Left cardiac atrium (tissue), 4 donors: ENCODE results near the gene CHID1. TPM values are rescaled to one million over a fixed set of nuclear protein-coding genes. Genes with fewer than 3 reads are reported as not detected.

Experiments used
- ATAC-seq, 2 donors: fragments of 200-7000 bp; cut with Tn5 transposase; one replicate each; pipeline ENCODE4 v1.9.1; 2020; ENCODE audit warnings: mild to moderate bottlenecking in 2 of 2, moderate library complexity in 2 of 2
- DNase-seq: peaks from one replicate; pipeline ENCODE4 v3.0.0-alpha.2; 2020
- intact Hi-C, 2 donors: fragments of 100-400 bp; cut with DNase I; formaldehyde crosslinking; loops; one replicate each; pipeline versions ENCODE4 v1.14.1 to v1.15.1; 2022 to 2023
- long read RNA-seq: library from polyadenylated mRNA; unstranded; transcript quantifications from one replicate; pipeline ENCODE4 v2.0.0, GENCODE V29; 2021
- total RNA-seq, 2 donors: library from RNA; stranded (reverse); fragmentation: NEBNext Ultra II Directional; extraction: Animal tissue kit (Norgen Biotek cat#: 25700); gene quantifications; one replicate each; pipeline ENCODE4 v1.2.1, GENCODE V29; 2021
- donor health status: DM: no; HTN: yes; CAD: no.
- donor health status: DM: no; HTN: yes; CAD: no; lungs with severe emphysema.
- donor health status: DM: yes; HTN: yes; CAD: no.
- donor health status: Dilated cardiomyopathy.

CHID1 gene
- total RNA-seq: 10 to 100 TPM; 58.7 to 64.6 TPM
- long read RNA-seq, transcript CHID1-202 (12 exons, 1,289 nt): minor isoform, 5 of 105 reads
- long read RNA-seq, transcript CHID1-203 (14 exons, 1,477 nt): minor isoform, 32 of 105 reads
- long read RNA-seq, transcript CHID1-201 (13 exons, 3,374 nt): major isoform, 46 of 105 reads
- long read RNA-seq, partial matches to known transcripts: 11 of 105 reads
- long read RNA-seq, other reads (novel, unspliced or antisense): 9 of 105 reads

DNA sequence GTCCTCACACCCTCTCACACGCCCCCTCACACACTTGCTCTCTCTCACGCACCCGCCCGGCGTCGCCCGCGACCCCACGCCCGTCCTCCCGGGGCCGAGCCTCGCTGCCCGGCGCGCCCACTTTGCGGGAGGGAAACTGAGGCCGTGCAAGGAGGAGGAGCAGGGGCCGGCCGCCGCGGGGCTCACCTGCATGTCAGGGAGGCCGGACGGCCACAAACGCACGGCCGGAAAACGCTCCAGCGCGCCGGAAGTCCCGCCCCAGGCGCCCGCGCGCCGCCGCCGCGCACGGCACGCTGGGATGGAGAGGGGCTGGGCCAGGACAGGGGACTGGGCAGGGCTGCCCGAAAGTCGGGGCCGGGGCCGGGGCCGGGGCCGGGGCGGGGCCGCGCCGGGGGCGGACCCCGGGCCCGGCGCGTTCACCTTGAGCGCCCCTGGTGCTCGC is at the start of gene CHID1:
Gene CHID1 (minus strand): TSS at position 222 of the 442 bp plus-strand sequence. CDS start 5,994 bp downstream, outside the sequence.
- DNase-seq: peak; percentile 88
- ATAC-seq: peak; percentile 96 to 97
- intact Hi-C loops: no loop called here

DNA sequence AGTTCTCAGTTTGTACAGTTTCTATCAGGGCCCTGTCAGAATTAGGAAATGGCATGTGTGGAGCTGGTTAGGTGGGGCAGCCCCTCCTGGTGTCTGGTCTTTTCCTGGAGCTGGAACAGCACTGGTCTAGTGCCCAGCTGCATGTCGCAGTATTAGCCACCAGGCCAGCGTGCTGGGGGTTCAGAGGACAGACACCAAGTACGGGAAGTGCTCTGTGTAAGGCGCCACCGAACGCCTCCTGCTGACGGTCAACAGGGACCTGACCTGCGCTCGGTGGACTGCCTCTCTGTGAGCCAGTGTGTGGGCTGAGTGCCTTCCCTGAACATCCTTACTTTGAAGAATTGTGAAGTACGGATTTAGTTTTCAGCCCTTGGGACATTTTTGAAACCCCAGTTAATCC is 49.0 kb upstream of the CHID1 start:
- DNase-seq: peak; percentile 15
- intact Hi-C loops: no loop called here
- no peak for ATAC-seq

DNA sequence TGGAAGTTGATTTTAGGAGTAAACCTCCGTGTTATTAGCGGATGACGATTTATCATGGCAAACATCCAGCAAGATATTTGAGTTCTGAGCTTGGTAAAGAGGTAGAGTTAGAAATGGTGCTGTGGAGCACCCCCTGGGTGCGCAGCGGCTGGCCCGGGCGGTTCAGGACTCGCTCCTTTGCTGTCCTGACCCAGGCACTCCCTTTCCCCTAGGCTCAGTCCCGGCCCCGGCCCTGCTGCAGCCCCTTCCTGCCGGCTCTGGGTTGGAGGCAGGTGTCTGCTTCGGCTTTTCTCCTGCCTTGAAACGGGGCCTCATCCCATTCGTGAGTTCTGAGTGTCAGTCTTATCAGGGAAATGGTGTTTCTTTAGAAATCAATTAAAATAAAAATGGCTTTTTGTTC is 48.4 kb upstream of the CHID1 start:
- intact Hi-C loops: no loop called here
- no peak for DNase-seq

DNA sequence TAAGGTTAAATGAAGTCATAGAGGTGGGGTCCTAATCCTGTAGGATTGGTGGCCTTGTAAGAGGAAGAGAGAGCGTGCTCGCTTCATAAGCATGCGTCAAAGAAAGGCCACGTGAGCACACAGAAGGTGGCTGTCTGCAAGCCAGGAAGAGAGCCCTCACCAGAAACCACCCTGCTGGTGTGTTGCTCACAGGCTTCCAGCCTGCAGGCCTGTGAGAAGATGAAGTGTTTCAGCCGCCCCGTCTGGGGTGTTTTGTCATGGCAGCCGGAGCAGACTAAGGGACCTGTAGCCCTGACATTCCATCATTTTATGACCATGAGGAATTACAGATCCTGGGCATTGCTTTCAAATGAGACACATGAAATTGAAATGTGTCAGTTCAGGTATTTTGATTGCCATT is 47.5 kb upstream of the CHID1 start:
- DNase-seq: no peak
- ATAC-seq: no peak
- intact Hi-C loops: no loop called here

More for the DNA sequence above, 48.4 kb upstream of the CHID1 start:
- no peak for ATAC-seq

DNA sequence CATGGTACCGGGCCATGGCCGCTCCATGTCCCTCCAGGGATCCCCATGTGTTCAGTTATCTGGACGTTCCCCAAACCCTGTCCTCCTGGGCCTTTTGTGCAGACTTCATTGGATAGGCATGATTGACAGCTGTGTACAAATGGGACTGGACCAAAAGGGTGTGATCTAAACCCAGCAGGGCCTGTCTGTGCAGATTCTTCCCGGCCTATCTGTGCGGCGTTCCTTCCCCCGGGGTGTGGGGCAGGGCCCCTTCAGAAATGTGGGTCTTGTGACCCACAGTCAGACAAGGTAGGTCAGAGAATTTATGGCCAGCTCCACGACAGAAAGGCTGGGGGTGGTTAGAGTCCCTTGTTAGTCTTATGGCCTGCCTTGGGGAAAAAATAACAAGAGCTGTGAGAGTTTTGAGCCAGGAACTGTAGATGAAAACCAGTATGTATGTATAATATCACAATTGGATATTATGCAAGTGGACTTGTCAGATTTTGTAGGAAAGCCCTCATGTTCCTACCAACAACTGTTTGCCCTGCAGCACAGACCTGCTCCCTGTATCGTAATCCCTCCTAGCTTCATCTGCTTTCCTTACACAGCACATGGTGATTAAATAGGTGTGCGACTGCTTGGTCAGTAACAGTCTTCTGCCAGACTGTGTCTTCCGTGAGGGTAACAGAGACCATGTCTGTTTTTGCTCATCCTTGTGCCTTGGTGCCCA is 46.8 kb upstream of the CHID1 start:
- intact Hi-C loops: no loop called here
- ATAC-seq (no peak), DNase-seq (peak; percentile 3)

DNA sequence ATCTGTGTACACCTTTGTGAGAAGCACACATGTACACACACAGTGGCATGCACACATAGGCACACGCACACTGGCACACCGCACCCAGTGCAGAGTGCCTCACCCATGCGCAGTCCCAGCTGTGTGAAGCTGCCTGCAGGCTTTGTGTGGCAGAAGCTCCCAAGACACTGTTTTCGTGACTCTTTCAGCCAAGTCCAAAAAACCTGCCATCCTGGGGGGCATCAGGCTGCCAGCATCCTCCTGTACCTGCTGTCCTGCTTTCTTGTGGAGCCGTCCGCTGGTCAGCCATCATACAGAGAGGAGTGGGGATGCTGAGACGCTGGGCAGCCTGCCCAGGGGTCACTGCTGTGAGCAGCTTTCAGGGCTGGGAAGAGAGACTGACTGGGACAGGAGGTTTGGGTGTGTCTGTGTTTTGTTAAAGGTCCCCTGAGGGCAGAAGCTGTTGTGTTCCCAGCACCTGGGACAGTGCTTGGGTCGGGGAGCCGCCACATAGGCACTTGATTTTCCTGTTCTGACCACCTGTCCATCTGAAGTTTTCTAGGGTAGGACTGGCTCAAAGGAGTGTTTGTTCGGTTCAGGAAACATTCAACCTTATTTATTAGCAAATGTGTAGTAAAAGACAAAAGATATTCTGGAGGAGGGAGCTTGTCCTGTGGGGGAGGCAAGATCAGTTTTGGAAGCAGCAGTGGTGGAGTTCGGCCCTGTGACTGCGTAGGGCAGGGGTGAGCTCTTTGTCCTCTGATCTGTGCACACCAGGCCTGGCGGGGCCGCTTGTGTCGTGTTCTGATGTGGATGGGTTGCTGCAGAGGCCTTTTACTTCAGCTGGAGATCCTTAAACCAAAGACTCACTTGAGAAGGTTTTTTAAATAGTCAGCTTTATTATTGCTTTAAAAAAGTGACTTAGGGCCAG is 44.8 kb upstream of the CHID1 start:
- ATAC-seq: no peak

DNA sequence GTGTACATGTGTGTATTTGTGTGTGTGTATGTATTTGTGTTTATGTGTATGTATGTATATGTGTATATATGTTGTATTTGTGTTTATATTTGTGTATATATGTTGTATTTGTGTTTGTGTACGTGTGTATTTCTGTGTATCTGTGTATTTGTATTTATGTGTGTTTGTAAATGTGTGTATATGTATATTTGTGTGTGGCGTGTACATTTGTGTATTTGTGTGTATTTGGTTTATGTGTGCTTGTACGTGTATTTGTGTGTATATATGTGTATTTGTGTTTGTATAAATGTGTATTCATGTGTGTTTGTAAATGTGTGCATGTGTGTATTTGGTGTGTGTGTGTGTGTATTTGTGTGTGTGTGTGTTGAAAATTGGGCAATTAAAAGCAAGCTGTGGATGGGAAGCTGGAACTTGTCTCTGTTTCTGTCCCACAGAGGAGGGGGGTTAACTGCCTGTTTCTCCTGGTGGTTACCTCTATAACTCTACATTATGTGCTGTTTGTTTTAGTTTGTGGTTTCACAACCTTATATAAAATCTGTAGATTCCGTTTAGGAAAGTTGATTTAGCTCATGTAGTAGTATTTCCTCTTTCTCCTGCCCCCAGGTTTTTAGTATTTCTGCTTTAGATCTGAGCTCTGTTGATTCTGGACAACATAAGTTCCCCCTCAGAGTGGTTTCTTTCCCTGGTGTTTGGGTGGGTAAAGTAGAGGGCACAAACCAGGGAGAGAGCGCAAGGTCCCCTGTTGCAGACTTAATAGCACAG is 44.0 kb upstream of the CHID1 start:
- ATAC-seq (no peak), DNase-seq (no peak)
- intact Hi-C loops: no loop called here

More for the DNA sequence above, 44.8 kb upstream of the CHID1 start:
- DNase-seq: no peak
- intact Hi-C loops: no loop called here

DNA sequence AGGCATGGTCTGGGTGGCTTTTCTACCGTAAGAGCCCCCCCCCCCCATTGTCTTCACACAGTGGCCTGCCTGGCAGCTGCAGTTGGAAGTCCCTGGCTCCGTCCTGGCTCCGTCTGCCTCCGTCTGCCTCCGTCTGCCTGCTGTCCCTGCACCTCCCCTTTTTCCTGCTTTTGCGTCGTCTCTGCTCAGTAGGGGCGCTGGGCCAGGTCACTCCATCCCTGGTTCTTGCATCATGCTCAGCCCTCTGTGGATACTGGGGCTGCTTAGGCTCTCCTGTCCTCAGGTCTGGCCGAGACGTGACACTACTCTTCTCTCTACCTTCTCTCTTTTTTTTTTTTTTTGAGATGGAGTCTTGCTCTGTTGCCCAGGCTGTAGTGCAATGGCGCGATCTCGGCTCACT is 42.9 kb upstream of the CHID1 start:
- ATAC-seq (peak in 1 of 2 donors; percentile 30), DNase-seq (no peak)
- intact Hi-C loops: no loop called here

DNA sequence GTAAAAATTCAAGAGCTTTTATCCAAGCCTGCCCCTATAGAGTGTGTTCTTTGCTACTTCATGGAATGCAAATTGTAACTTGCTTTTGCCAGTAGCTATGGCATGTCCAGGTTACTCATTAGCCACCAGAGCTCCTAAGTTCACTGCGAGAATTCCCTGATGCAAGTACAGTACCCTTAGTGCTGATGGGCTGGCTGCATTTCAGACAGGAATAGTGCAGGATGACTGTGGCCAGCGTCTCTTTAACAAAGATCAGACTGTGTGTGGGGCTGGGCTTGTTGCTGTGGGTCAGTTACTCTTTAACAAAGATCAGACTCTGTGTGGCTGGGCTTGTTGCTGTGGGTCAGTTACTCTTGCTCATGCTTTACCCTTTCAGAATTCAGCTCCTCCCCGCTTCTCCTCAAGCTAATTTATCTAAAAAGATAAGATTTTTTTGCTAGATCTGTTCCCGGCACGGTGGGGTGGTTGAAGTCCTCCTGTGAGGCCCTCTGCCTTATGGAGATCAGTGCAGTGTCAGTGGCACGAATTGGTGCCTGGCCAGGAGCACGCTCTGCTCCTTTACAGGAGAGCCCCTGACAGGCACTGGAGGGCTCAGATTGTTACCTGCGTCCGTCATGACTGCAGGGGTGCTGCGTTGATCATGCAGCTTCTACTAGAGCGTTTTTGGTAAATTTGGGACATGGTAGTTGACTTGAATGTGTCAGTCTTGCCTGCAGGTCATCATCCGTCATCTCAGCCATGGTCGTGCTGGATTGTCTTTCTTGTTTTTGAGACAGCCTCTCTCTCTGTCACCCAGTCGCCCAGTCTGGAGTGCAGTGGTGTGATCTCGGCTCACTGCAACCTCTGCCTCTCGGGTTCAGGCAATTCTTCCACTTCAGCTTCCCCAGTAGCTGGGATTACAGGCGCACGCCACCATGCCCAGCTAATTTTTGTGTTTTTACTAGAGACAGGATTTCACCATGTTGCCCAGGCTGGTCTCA is 42.1 kb upstream of the CHID1 start:
- intact Hi-C loops: no loop called here
- DNase-seq: no peak
- ATAC-seq: peak; percentile 55 to 61

DNA sequence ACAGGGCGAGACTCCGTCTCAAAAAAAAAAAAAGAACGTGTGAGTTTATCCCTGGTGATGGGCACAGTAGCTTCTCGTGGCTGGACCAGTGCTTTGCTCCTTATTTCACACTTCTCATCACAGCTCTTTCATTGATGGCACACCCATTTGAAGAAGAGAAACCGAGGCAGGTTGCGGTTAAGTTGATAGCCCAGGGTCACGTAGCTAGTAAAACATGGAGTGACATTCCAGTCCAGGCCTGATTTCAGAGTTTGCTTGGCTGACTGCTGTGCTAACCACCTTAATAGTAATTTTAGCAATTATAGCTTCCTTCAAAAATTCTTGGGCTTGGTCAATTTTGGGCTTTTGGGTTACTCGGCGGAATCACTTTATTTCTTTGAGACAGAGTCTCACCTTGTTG is 40.9 kb upstream of the CHID1 start:
- intact Hi-C loops: no loop called here
- no peak for ATAC-seq
- no peak for DNase-seq

DNA sequence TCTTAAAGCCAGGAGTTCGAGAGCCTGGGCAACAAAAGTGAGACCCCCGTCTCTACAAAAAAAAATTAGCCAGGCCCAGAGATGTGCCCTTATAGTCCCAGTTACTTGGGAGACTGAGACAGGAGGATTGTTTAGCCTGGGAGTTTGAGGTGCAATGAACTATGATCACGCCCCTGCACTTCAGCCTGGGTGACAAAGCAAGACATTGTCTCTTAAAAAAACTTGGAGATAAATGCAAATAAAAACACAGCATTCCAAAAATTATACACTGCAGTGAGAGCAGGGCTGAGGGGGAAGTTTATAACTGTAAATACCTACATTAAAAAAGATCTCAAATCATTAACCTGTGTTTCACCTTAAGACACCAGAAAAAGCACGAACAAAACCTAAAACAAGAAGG is 37.1 kb upstream of the CHID1 start:
- DNase-seq (no peak), ATAC-seq (no peak)
- intact Hi-C loops: no loop called here

DNA sequence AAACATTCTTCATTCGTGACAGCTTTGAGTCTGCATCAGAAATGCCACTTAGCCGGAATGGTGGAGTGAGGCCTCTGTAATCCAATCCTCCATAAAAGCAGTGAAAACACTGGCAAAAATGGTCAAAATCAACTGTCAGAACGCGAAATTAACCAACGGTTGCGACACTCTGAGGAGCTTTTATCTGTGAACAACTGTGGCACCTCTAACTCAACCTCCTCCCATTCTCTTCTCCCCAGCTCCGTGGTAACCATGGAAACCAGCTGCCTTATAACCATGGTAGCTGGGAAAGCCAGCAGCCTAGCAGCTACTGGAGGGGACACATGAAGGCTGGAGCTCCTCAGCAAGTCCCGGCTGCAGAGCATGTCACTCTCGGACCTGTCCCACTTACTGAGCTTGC is 35.4 kb upstream of the CHID1 start:
- ATAC-seq (no peak), DNase-seq (no peak)
- intact Hi-C loops: no loop called here

DNA sequence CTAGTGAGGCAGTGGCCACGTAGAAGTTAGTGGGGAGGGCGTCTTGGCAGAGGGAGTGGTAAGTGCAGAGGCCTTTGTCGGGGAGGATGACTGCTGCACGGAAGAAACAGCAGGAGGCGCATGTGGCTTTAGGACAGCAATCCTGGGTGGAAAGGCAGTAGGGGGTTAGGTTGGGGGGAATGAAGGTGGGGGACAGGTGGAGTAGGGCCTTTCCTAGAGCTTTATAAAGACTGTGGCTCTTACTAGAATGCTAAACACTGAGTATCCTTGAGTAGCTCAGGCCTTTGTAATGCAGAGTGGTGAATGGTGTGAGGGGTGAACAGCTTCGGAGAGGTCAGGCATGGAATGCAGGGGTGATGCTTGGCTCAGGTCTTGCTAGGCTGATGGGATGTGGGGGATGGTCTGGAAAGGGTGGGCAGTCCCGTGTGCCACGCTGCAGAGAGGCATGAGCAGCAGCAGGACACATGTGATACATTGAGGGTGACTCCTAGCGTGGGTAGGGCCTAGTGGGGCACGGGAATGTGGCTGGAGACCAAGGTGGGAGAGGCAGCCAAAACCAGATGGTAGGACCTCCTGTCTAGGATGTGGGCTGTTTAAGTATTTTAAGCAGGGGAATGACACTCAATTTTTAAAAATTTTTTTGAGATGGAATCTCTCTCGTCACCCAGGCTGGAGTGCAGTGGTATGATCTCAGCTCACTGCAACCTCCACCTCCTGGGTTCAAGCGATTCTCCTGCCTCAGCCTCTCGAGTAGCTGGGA is 34.3 kb upstream of the CHID1 start:
- intact Hi-C loops: no loop called here
- DNase-seq: no peak
- peak; percentile 23 to 33 for ATAC-seq

DNA sequence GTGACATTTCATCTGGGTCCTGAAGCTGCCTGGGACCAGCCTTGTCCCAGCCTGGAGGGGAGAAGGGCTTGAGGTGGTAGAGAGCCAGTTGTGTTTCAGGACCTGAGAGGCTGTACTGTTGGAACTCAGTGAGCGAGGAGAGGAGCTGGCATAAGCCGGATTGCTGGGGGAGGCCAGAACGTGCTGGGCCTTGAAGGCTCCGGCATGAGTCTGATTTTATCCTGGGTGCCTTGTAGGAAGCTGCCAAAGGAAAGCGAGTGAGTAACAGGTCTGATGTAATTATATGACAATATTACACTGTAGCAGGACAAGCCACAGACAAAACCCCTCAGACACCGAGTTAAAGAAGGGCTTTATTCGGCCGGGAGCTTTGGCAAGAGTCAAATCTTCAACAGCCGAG is 32.2 kb upstream of the CHID1 start:
- intact Hi-C loops: no loop called here
- DNase-seq (no peak), ATAC-seq (peak; percentile 45 to 57)

DNA sequence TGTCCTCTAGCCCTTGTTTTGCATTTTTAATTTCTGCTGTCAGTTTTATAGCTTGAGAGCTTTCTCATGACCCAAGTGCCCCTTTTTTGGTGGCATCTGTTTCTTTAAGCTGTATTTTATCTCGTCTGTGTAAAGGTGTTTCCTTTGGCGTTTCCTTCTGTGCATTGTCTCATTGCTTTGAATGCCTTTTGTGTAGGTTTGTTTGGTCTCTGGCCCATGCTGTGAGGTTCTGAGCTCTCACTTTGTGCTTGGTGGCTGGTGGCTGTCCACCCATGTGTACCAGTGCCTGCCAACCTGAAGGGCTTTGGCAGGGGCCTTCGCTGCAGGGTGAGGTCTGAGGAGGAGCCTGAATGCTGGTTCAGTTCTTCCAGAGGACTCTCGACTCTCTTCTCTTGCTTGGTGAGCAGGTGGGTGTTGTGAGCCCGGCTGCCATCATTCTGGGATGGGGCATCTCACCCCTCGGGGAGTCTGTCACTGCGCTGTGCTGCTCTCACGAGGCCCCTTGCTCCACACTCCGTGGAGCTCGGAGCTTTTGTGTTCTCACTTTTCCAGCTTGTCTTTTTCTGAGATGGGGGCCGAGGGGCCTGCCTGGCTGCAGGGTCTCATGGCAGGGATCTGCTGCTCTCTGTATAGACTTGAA is 30.0 kb upstream of the CHID1 start:
- DNase-seq: no peak
- ATAC-seq: no peak
- intact Hi-C loops: no loop called here

DNA sequence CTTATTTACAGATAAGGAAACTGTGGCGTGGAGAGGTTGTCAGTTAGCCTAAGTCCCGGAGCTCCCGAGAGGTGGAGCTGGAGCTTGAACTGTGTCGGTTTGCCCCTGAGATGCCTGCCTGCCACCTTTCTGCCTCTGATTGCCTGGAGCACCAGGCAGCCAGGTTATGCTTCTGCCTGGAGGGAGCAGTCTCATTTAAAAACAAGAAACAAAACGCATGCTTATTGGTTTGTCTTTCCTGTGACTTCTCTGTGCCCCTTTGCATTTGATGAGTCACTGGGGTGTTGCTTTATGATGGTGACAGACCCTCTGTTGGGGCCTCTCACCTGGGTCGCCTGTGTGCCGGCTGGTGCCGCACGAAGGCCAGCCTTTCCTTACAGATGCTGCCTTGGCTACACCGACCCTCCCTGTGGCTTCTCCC is 27.2 kb upstream of the CHID1 start:
- intact Hi-C loops: no loop called here
- ATAC-seq: no peak
- DNase-seq: no peak

DNA sequence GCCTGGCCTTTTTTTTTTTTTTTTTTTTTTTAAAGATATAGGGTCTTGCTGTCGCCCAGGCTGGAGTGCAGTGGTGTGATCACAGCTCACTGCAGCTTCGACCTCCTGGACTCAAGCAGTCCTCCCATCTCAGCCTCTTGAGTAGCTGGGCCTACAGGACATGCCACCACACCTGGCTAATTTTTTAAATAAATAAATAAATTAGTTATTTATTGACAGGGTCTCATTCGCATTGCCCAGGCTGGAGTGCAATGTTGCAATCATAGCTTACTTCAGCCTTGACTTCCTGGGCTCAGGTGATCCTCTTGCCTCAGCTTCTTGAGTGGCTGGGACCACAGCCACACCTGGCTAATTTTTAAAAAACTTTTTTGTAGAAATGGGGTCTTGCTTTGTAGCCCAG is 25.6 kb upstream of the CHID1 start:
- no peak for DNase-seq

More for the DNA sequence above, 25.6 kb upstream of the CHID1 start:
- ATAC-seq: no peak
- intact Hi-C loops: no loop called here
